Natural killer cell (primary cell): ENCODE data around the gene CDH11. TPM values are rescaled to one million over a fixed set of nuclear protein-coding genes. Genes with fewer than 3 reads are reported as not detected.

Source experiments
- ATAC-seq, 3 donors: fragments of 150-1000 bp in 2 of 3; fragments of 200-7000 bp in 1 of 3; cut with Tn5 transposase; 1 replicate in 1 of 3; 2 replicates in 2 of 3; pipeline ENCODE4 v1.10.0; 2021; ENCODE audit warnings: mild to moderate bottlenecking in 2 of 3, moderate library complexity in 2 of 3
- DNase-seq, 2 donors: peaks; one replicate each; pipeline versions ENCODE4 v3.0.0 to v3.0.0-alpha.2; 2013 to 2021; ENCODE audit warnings: mixed read lengths in 1 of 2
- H3K27ac ChIP-seq: one replicate; pipeline ENCODE4 v1.5.1; 2013; ENCODE audit warnings: mild to moderate bottlenecking, low read length
- H3K27me3 ChIP-seq: one replicate; pipeline ENCODE4 v1.6.1; 2013; ENCODE audit warnings: low read length; ENCODE audit not compliant: control insufficient read depth, insufficient read depth
- H3K36me3 ChIP-seq: one replicate; pipeline ENCODE4 v1.6.1; 2013; ENCODE audit warnings: low read length; ENCODE audit not compliant: control insufficient read depth, insufficient read depth
- H3K4me1 ChIP-seq: one replicate; pipeline ENCODE4 v1.6.1; 2013; ENCODE audit warnings: low read length; ENCODE audit not compliant: control insufficient read depth, insufficient read depth
- H3K4me3 ChIP-seq: one replicate; pipeline ENCODE4 v1.5.1; 2013; ENCODE audit warnings: low read length
- H3K9me3 ChIP-seq: one replicate; pipeline ENCODE4 v1.6.1; 2013; ENCODE audit warnings: low read length; ENCODE audit not compliant: control insufficient read depth, insufficient read depth
- H3K27ac Mint-ChIP-seq, 2 donors: one replicate each; pipeline ENCODE4 v1.8.0; 2022; ENCODE audit warnings: mild to moderate bottlenecking in 2 of 2, mixed read lengths in 2 of 2, moderate library complexity in 1 of 2
- H3K27me3 Mint-ChIP-seq, 2 donors: one replicate each; pipeline ENCODE4 v1.8.0; 2022; ENCODE audit warnings: low read depth in 2 of 2, mixed read lengths in 2 of 2
- H3K36me3 Mint-ChIP-seq: one replicate; pipeline ENCODE4 v1.8.0; 2022; ENCODE audit warnings: mixed read lengths
- H3K4me1 Mint-ChIP-seq, 2 donors: one replicate each; pipeline ENCODE4 v1.8.0; 2022; ENCODE audit warnings: mixed read lengths in 2 of 2
- H3K4me3 Mint-ChIP-seq: one replicate; pipeline ENCODE4 v1.8.0; 2022; ENCODE audit warnings: mild to moderate bottlenecking, moderate library complexity, mixed read lengths
- H3K9me3 Mint-ChIP-seq, 2 donors: one replicate each; pipeline ENCODE4 v1.8.0; 2022; ENCODE audit warnings: mixed read lengths in 2 of 2
- CTCF ChIP-seq: fragments of 200-600 bp; IDR thresholded peaks from one replicate; pipeline ENCODE4 v1.8.0; 2022; ENCODE audit warnings: antibody characterized with exemption
- WGBS: methylation state at CpG from one replicate; pipeline ENCODE4 v1.1.7; 2013; ENCODE audit warnings: missing lambda C conversion rate; ENCODE audit not compliant: insufficient coverage; 5-methylcytosine and 5-hydroxymethylcytosine counted together
- intact Hi-C: fragments of 100-400 bp; cut with micrococcal nuclease; formaldehyde crosslinking; loops from one replicate; pipeline ENCODE4 v1.14.2; 2022
- total RNA-seq, 4 donors: library from RNA; stranded (reverse); fragments of 120-200 nt in 1 of 4; gene quantifications; one replicate each; pipeline versions ENCODE4 v1.2.3 to v1.2.4, GENCODE V29; 2013 to 2022

Gene CDH11
- total RNA-seq, 3 donors from 2014 or later (not counting 1 experiment from before 2014, with no cell fraction given) = not detected

DNA sequence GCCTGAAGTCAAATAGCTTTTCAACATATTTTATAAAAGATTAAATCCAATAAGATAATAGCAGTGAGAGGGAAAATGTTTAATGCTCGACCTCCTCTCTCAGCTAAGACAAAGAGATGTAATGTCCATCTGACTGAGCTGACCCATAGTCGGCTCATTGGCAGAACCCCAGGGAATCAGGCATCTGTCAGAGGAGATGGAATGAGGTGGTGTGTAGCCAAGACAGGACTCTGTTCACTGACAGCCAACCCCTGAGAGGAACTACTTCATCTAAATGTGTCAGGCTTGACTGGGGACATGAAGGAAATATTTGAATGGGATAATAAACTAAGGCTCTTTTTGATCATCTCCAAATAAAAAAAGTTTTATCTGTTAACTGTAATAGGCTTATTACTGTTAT, 188.0 kb downstream of the CDH11 start:
- TF ChIP-seq CTCF = no peak
- Histone ChIP-seq H3K4me1 (no peaks in the 10 kb centered on the region), H3K27me3 (no peaks in the 10 kb centered on the region), H3K9me3 (no peaks in the 10 kb centered on the region), H3K4me3 (no peak overlapping the region), H3K27ac (no peak overlapping the region), H3K36me3 (no peaks in the 10 kb centered on the region)
- H3K27ac Mint-ChIP-seq = no peak overlapping the region
- no peaks in the 10 kb centered on the region for H3K36me3 Mint-ChIP-seq
- intact Hi-C loops = no loop called here
- ATAC-seq (no peak), DNase-seq (no peak)
- no peaks in the 10 kb centered on the region for H3K4me1 Mint-ChIP-seq
- H3K4me3 Mint-ChIP-seq = no peak overlapping the region
- no peaks in the 10 kb centered on the region for H3K27me3 Mint-ChIP-seq
- WGBS = 84% methylated on average over 2 of the region's 2 CpGs
- peaks cover 4 to 16% of the 10 kb centered on the region in 2 donors for H3K9me3 Mint-ChIP-seq

- no peak overlapping the region for H3K4me3 Mint-ChIP-seq
- no peak overlapping the region for H3K27ac ChIP-seq
- TF ChIP-seq CTCF = no peak
- no peaks in the 10 kb centered on the region for H3K9me3 ChIP-seq
- no peaks in the 10 kb centered on the region for H3K36me3 ChIP-seq
- H3K36me3 Mint-ChIP-seq = no peaks in the 10 kb centered on the region
- no peak overlapping the region for H3K4me3 ChIP-seq
- no peaks in the 10 kb centered on the region for H3K4me1 Mint-ChIP-seq
- peaks cover 7 to 21% of the 10 kb centered on the region in 2 donors for H3K9me3 Mint-ChIP-seq
- H3K27ac Mint-ChIP-seq = no peak overlapping the region
- ATAC-seq (no peak), DNase-seq (no peak)
- H3K27me3 Mint-ChIP-seq = no peaks in the 10 kb centered on the region
- no peaks in the 10 kb centered on the region for H3K27me3 ChIP-seq
- WGBS = 77% methylated on average over 4 of the region's 4 CpGs
- H3K4me1 ChIP-seq = no peaks in the 10 kb centered on the region
- intact Hi-C loops = no loop called here
Measured at GRCh38 chr16:64926476-64926875, 195.4 kb downstream of the CDH11 start.

GRCh38 chr16:64925166-64925565, 196.7 kb downstream of the CDH11 start:
- H3K27ac Mint-ChIP-seq = no peak overlapping the region
- TF ChIP-seq CTCF = no peak
- no peak for DNase-seq

DNA sequence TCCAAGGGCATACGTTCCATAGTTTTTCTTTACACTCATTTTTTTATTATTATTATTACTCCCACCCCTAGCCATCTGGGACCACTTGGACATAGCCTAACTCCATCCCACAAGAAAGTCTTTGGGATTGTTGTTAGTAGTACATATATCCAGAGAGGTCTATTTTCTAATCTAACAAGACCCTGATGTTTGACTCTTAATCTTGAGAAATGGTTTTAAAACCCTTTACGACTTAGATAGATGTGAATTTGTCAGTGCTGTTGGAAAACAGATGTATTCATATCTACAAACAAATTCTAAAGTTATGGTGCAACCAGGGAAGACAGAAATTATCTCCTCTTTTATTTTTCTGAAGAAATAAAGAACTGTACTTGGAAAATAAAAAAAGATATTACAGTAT, 197.8 kb downstream of the CDH11 start:
- H3K36me3 Mint-ChIP-seq = no peaks in the 10 kb centered on the region
- DNase-seq (no peak), ATAC-seq (no peak)
- no peaks in the 10 kb centered on the region for H3K4me1 ChIP-seq
- H3K9me3 Mint-ChIP-seq = peaks cover 10 to 14% of the 10 kb centered on the region in 2 donors
- no peak overlapping the region for H3K27ac ChIP-seq
- no peak overlapping the region for H3K4me3 Mint-ChIP-seq
- no peaks in the 10 kb centered on the region for H3K27me3 ChIP-seq
- no peaks in the 10 kb centered on the region for H3K4me1 Mint-ChIP-seq
- intact Hi-C loops = no loop called here
- no peak for TF ChIP-seq CTCF
- WGBS = 57% methylated on average over 1 of the region's 2 CpGs
- no peak overlapping the region for H3K27ac Mint-ChIP-seq
- H3K4me3 ChIP-seq = no peak overlapping the region
- H3K27me3 Mint-ChIP-seq = no peaks in the 10 kb centered on the region
- no peaks in the 10 kb centered on the region for H3K36me3 ChIP-seq
- H3K9me3 ChIP-seq = no peaks in the 10 kb centered on the region

More at GRCh38 chr16:64925166-64925565, 196.7 kb downstream of the CDH11 start:
- no peak for ATAC-seq
- Mint-ChIP-seq H3K4me1 (no peaks in the 10 kb centered on the region), H3K9me3 (peaks cover 10 to 20% of the 10 kb centered on the region in 2 donors), H3K4me3 (no peak overlapping the region), H3K36me3 (no peaks in the 10 kb centered on the region), H3K27me3 (no peaks in the 10 kb centered on the region)
- intact Hi-C loops = no loop called here
- Histone ChIP-seq H3K9me3 (no peaks in the 10 kb centered on the region), H3K27me3 (no peaks in the 10 kb centered on the region), H3K4me1 (no peaks in the 10 kb centered on the region), H3K27ac (no peak overlapping the region), H3K36me3 (no peaks in the 10 kb centered on the region), H3K4me3 (no peak overlapping the region)
